Right forelimb (tissue), 1 donor: ENCODE results near the gene LRRC3.

Source experiments
- DNase-seq: peaks from one replicate; pipeline ENCODE4 v3.0.0-alpha.2; 2018

Gene LRRC3

DNA sequence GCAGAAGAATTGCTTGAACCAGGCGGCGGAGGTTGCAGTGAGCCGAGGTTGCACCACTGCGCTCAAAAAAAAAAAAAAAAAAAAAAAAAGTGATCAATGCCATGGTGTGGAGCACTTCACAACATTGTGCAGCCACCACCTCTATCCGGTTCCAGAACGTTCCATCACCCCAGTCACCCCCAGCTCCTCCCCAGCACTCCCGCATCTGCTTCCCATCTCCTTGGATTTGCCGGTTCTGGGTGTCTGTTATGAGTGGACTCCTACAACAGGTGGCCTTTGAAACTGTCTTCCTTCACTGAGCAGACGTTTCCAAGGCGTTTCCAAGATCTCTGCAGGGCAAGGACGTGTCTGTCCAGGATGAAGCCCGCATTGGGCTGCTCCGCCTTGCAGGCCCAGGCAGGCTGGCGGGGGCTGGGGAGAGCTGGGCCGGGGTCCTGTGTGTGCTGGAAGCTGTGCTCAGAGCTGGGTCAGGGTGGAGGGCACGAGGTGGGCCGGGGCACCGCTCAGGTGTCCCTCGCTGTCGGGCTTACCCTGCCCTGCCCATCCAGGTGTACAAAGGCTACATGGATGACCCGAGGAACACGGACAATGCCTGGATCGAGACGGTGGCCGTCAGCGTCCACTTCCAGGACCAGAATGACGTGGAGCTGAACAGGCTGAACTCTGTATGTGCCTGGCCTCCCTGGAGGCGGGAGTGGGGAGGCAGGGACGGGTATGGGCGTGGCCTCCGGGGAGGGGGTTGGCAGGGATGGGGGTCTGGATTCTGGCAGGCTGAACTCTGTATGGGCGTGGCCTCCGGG lies 14.9 kb upstream of the LRRC3 start:
- no peak for DNase-seq

DNA sequence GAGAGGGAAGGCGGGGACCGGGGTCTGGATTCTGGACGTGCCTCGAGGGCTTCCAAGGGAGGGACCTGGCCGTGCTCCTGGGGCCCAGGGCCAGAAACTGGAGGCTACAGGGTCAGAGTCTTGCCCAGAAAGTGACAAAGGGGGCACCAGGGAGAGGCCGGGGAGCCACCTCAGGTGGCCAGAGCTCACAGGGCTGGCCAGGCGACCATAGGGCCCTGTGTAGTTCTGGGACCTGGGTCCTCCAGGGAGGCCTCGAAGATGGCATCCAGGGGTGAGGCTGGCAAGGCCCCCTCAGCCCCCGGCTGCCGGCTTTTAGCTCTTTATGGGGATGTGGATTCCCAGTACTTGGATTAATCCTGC lies 14.3 kb upstream of the LRRC3 start:
- DNase-seq: no peak

DNA sequence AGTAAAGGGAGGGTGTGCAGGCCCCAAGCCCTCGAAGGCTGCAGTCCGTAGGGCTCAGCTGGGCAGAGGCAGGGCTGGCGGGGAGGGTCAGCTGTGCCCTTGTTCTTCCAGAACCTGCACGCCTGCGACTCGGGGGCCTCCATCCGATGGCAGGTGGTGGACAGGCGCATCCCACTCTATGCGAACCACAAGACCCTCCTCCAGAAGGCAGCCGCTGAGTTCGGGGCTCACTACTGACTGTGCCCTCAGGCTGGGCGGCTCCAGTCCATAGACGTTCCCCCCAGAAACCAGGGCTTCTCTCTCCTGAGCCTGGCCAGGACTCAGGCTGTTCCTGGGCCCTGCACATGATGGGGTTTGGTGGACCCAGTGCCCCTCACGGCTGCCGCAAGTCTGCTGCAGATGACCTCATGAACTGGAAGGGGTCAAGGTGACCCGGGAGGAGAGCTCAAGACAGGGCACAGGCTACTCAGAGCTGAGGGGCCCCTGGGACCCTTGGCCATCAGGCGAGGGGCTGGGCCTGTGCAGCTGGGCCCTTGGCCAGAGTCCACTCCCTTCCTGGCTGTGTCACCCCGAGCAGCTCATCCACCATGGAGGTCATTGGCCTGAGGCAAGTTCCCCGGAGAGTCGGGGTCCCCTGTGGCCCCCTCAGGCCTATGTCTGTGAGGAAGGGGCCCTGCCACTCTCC lies 13.6 kb upstream of the LRRC3 start:
- no peak for DNase-seq

DNA sequence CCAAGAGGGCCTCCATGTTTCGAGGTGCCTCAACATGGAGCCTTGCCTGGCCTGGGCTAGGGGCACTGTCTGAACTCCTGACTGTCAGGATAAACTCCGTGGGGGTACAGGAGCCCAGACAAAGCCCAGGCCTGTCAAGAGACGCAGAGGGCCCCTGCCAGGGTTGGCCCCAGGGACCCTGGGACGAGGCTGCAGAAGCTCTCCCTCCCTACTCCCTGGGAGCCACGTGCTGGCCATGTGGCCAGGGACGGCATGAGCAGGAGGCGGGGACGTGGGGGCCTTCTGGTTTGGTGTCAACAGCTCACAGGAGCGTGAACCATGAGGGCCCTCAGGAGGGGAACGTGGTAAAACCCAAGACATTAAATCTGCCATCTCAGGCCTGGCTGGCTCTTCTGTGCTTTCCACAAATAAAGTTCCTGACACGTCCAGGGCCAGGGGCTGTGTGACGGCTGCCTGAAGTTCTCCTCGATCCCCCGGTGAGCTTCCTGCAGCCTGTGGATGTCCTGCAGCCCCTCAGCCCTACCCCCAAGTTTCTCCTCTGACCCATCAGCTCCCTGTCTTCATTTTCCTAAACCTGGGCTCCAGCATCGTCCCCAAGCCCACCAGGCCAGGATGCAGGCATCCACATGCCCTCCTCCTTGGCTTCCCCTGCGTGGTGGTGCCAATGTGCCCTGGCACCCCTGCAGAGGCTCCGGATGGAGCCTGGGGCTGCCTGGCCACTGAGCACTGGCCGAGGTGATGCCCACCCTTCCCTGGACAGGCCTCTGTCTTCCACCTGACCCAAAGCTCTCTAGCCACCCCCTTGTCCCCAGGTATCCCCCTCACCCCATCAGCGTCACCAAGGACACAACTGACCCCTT lies 12.8 kb upstream of the LRRC3 start:
- no peak for DNase-seq

DNA sequence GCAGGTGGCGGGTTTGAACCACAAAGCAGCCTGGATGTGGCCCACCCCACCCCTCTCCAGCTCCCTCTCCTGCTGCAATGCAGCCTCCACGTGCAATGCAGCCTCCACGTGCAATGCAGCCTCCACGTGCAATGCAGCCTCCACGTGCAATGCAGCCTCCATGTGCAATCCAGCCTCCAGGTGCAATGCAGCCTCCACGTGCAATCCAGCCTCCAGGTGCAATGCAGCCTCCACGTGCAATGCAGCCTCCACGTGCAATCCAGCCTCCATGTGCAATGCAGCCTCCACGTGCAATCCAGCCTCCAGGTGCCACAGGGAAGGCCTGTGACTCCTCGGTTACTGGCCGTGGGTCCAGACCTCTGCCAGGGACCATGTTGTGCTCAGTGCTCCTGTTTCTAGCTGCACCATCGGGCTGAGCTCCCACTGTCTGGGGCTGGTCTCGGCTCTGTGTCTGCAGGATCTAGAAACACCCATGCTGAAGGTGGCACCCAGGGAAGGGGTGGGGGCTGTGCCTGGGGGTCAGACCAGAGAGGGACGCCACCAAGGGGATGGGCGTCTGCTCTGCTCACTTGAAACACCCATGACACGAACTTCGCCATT lies 11.9 kb upstream of the LRRC3 start:
- no peak for DNase-seq

DNA sequence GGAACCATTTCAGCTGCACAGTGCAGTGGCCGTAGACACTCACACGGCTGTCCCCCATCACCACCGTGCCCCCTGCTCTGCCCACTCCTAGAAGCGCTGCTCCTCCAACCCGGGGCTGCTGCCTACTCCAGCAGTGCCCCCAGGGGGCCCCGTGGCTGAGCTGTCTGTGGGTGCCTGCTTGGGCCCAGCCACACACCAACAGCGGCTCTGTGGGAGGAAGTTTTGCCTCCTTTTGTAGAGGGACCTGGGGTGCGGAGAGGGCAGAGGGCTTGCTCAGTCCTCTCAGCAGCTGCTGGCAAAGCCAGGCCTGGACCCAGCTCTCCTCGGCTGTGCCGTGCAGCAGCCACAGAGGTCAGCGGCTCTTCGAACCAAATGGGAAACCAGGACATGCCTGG lies 11.4 kb upstream of the LRRC3 start:
- no peak for DNase-seq

DNA sequence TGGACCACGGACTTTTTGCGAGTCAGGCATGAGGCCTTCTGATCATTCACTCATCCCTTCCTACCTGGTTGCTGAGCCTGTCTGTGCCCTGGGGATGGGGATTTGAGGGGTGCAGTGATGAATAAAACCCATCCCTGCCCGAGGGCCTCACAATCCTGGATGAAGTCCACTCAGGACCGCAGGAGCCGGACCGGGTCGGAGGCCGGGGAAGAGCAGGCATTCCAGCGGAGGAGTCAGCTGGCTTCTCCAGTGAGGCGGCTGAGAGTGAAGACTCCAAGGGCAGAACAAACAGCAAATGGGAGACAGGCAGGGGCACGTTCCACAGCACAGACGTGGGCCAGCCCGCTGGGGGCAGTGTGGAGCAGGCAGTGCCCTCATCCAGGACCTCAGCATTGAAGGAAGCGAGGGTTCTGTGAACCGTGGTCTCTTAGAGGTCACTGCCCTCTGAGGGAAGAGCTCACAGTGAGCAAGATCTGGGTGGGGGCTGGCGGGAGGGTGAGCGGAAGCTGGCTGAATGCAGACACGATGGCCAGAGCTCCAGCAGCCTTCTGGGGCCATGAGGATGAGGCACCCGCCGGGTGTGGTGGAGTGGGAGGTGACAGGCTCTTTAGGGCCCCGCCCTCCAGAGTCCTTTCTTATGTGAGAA lies 10.9 kb upstream of the LRRC3 start:
- no peak for DNase-seq

DNA sequence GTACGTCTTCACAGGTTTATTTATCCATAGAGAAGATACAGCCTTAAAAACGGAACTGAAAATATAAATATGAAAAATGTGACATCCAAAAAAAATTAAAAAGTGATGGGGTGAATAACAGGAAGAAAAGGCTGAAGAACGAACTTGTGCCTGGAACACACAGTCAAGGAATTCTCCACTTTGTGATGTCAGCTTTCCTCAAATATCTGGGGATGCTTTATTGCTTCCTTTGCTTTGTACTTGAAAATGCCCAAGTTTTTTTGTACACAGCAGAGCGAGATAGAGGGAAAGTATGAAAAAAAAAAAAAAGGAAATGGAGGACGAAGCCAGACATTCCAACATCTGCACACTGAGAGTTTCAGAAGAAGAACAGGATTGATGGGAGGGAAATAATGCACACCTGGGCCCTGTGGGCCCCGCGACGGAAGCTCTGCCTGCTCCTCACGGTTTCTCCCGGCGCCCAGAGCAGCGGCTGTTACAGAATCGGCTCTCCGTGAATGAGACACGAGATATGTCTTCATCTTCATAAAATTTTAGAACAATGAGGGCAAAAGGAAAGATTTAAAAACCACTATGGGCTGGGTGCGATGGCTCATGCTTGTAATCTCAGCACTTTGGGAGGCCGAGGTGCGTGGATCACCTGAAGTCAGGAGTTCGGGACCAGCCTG lies 10.0 kb upstream of the LRRC3 start:
- no peak for DNase-seq

DNA sequence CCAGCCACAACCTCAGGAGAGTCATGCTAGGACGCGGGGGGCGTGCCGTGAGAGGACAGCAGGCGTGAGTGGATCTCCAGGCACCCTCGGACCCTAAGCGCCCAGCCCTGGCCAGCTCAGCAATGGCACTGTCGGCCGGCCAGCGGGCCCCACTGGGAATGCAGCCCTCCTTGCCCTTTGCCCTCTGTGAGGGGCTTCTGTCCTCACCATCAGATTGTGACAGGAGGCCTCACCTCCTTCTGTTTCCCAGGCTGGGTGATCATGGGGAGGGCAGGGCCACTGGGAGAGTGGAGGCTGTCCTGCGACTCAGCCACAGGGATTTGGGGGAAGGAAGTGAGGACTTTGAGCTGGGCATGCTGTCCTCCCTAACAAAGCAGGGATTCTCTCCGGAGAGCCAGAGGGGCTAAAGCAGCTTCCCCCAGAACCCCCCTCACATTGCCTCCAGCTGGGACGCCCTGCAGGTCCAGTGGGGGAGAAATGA lies 6.6 kb upstream of the LRRC3 start:
- DNase-seq: peak; percentile 15

DNA sequence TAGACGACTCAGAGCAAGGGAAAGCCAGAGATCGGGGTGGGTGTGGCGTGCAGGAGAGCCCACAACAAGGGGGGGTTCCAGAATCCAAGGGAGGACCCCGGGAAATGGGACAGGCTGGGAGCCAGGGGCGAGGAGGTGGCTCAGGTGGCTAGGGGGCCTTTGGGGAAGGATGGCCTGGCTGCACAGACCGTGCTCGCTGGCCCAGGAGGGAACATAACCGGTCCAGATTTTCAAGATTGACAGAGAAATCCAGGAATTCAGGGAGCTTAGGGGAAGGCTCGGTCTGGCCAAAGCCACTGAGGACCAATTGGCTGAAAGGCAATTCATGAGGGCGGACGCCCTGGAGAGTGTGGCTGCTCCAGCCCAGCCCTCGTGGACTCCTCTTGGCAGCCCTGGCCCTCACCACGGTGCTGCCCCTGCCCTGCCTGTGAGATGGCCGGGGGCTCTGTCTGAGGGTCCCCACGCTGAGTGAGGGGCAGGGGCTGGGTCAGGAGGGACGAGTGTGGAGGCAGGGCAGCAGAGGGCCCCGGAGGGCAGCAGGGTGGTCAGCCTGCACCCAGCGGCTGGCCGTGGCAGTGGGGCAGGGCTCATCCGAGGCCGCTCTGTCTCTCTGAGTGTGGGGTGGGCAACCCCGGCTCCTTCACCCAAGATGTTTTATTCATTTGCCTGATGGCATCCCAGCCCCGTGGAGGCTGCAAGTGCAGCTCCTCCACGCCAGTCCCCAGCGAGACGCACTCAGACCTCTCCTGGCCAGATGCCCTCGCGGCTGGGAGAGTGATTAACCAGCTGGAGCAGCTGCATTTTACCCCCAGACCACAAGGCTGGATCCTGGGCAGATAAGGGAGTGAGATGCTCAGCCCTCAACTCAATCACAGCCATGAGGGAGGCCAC lies 5.6 kb upstream of the LRRC3 start:
- DNase-seq: peak; percentile 43

DNA sequence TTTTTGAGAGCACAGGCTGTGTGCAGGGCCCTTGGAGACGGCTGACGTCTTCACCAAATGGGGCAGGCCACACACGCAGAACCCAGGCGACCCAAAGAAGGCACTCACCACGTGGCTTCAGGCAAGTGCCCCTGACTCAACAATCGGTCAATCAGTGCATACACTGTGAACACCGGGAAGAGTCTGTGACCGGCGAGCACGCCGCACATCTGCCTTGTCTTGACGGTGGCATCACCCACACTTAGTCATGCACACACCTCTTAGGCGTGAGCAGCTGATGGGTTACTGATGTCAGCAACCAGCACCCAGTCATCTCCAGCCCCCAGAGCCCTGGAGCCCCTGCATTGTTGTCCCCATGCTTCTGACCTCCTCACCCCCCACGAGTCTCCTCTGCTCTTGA lies 4.9 kb upstream of the LRRC3 start:
- DNase-seq: peak; percentile 18

DNA sequence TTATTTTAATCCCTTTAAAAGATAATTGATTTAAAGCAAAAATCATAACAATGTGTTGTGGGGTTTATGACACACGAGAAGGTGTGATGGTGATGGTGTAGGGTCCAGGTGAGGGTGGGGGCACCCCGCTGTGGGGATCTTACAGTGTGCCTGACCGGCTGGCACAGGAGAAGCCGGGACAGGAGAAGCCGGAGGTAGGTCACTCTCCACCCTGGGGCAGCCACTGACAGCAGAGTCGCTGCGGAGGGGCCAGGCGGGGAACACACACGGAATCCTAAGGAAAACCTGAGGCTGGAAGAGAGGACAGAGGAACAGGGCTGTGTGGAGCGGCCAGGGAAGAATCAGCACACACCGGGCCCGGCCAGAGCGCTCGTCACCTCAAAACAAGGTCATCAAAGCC lies 4.3 kb upstream of the LRRC3 start:
- DNase-seq: peak; percentile 22

DNA sequence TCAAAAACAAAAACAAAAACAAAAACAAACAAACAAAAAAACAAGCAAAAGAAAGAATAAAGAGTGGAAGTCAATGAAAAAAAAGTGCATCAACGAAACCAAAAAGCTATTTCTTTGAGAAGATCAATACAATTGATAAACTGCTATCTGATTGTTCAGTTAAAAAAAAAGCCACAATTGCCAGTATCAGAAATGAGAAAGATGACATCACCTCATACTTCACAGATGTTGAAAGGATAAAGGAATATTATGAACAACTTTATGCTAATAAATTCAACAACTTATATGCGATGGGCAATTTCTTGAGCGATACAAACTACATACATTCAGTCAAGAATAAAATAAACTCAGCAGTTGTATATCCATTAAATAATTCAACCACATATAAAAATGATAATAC lies 2.2 kb upstream of the LRRC3 start:
- no peak for DNase-seq

DNA sequence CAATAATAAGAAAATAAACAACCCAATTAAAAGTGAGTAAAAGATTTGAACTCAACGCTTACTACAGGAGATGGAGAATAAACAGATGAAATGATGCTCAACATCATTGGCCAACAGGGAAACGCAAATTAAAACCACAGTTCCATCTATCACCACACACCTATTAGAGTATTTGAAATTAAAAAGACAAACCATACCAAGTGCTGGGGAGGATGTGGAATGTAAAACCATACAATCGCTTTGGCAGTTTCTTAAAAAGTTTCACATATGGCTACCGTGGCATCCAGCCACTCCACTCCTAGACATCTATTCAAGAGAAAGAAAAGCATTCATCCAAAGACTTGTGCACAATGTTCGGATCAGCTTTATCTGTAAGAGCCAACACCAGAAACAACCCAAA lies 1.3 kb upstream of the LRRC3 start:
- DNase-seq: no peak

DNA sequence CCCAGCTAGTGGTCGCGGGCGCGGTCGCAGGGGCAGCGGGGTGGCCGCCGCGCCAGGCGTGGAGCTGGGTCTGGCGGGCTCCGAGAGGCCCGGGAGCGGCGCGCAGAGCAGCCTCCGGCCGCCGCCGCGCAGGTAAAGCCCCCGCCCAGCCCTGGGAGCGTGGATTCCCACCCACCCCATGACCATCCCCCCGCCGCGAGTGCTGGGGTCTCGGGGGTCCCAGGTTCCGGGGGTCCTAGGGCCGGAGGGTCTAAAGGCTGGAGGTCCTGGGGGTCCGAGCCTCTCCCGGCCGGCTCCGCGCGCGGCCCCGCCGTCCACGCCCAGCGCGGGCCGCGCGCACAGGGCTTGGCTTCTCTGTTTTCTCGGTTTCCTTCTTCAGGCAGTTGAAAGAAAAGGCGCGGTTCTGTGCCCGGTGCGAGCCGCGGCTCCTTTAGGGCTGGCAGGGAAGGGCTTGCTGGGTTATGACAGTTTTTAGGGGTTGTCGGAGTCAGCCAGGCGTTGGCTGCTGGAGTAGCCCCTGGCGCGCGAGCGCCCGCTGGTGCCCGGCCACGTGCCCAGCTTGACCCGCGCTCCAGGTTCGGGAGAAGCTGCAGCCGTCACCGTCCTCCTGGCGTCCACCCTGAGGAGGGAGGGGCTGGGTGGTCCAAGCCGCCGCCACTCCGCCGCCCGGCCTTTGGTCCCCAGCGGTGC lies 359 bp downstream of the LRRC3 start:
- DNase-seq: peak; percentile 62

DNA sequence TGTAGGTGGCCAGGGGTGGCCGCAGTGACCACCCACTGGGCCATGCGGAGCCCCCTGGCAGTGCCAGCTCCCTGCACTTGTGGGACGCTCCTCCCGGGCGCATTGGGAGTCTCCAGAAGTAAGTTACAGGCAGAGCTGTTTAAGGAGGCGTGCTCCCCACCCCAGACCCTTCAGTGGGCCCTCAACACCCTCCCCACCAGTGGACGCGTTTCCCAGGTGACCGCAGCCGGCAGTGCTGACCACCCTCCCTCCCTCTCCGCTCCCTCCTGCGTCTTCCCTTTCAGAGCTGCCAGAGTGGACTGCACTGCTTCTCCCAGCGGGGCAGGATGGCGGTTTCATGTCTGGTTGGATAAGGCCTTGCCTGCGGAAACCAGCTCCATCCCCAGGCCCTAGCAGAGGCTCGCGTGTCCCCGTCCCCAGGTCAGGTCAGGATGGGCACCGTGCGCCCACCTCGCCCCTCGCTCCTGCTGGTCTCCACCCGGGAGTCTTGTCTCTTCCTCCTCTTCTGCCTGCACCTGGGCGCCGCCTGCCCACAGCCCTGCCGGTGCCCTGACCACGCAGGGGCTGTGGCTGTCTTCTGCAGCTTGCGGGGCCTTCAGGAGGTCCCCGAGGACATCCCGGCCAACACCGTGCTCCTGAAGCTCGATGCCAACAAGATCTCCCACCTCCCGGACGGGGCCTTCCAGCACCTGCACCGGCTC lies 1.1 kb downstream of the LRRC3 start:
- no peak for DNase-seq

DNA sequence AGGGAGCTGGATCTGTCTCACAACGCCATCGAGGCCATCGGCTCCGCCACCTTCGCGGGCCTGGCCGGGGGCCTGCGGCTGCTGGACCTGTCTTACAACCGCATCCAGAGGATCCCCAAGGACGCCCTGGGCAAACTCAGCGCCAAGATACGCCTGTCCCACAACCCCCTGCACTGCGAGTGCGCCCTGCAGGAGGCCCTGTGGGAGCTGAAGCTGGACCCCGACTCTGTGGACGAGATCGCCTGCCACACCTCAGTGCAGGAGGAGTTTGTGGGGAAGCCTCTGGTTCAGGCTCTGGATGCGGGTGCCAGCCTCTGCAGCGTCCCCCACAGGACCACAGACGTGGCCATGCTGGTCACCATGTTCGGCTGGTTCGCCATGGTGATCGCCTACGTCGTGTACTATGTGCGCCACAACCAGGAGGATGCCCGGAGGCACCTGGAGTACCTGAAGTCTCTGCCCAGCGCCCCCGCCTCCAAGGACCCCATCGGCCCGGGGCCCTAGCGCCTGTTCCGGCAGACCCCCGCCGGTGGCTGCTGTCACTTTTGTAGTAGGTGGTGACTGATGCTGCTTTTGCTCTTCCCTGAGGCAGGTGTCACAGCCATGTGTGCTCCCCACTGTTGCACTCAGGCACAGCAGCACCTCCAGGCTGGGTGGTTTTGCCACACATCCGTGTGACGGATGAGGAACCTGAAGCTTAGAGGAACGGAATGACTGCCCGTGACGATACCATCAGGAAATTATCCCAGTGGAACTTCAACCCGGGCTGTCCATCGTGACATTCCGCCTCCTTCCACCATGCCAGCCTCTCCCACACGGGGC lies 1.8 kb downstream of the LRRC3 start:
- DNase-seq: no peak

DNA sequence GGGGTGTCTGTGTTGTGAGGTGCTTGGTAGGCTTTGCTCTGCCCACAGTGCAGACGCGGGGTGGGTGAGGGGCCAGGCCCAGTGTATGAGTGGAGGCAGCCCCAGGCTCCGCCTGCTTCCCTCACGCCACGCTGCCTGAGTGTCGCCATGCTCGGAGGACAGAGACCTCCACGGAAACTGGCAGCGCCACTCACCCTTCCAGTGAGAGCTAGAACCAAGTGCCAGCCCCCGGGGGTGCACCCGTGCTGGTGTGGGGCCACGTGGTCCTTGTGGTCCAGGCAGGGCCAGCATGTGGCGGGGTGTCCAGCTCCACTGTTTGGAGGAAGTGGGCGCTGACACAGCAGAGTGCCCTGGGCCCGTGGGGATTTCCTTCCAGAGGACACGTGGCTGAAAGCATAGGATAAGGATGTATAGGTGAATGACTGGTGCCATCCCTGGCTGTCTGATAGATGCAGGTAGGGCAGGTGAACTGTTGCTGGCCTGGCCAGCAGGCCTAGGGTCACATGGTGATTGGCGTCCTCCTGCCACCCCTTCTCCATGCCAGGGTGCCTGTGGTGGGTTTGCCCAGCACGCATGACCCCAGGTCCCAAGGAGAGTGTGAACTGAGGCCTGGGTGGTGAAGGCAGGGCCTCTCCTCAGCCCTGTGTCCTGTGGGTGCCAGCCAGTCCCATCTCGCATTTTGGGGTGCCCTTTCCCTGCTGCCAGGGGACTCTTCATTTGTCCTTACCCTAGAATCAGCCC lies 3.8 kb downstream of the LRRC3 start:
- DNase-seq: no peak
